GM23338 (cell line): ENCODE data around the gene CSF2. TPM values are rescaled to one million over a fixed set of nuclear protein-coding genes. Genes with fewer than 3 reads are reported as not detected.

Source experiments
- ATAC-seq: fragments of 200-7000 bp; cut with Tn5 transposase; 3 replicates; pipeline ENCODE4 v1.9.1; 2020
- DNase-seq: peaks from one replicate; pipeline ENCODE4 v3.0.0-alpha.2; 2015; ENCODE audit warnings: low spot score
- H2AFZ ChIP-seq: fragments of 200-600 bp; sonication (generic); 2 replicates; pipeline ENCODE4 v1.8.0; 2016; ENCODE audit warnings: antibody characterized with exemption, mild to moderate bottlenecking, moderate library complexity
- H3F3A ChIP-seq: fragments of 200-600 bp; sonication (generic); replicated peaks from 2 replicates; pipeline ENCODE4 v1.8.0; 2017; ENCODE audit warnings: antibody characterized with exemption, mixed run types, low read depth
- H3K27ac ChIP-seq: fragments of 200-600 bp; sonication (generic); 2 replicates; pipeline ENCODE4 v1.6.1; 2016; ENCODE audit warnings: low read depth
- H3K27me3 ChIP-seq: fragments of 200-600 bp; sonication (generic); 2 replicates; pipeline ENCODE4 v1.8.0; 2016; ENCODE audit warnings: mild to moderate bottlenecking, mixed run types, moderate library complexity; ENCODE audit not compliant: insufficient read depth
- H3K36me3 ChIP-seq: fragments of 200-600 bp; sonication (generic); 2 replicates; pipeline ENCODE4 v1.8.0; 2016; ENCODE audit warnings: mild to moderate bottlenecking; ENCODE audit not compliant: insufficient read depth
- H3K4me1 ChIP-seq: fragments of 200-600 bp; sonication (generic); 2 replicates; pipeline ENCODE4 v1.8.0; 2016; ENCODE audit warnings: mild to moderate bottlenecking, moderate library complexity; ENCODE audit not compliant: insufficient read depth
- H3K4me2 ChIP-seq: fragments of 200-600 bp; sonication (generic); 2 replicates; pipeline ENCODE4 v1.7.1; 2017; ENCODE audit warnings: mixed run types
- H3K4me3 ChIP-seq: fragments of 200-600 bp; sonication (generic); 2 replicates; pipeline ENCODE4 v1.6.1; 2016; ENCODE audit warnings: mixed run types
- H3K79me2 ChIP-seq: fragments of 200-600 bp; sonication (generic); replicated peaks from 2 replicates; pipeline ENCODE4 v1.8.0; 2017; ENCODE audit warnings: mild to moderate bottlenecking; ENCODE audit not compliant: insufficient read depth
- H3K9me2 ChIP-seq: fragments of 200-600 bp; sonication (generic); 2 replicates; pipeline ENCODE4 v1.8.0; 2017; ENCODE audit not compliant: insufficient read depth
- H4K20me1 ChIP-seq: fragments of 200-600 bp; sonication (generic); replicated peaks from 2 replicates; pipeline ENCODE4 v1.8.0; 2017; ENCODE audit warnings: mild to moderate bottlenecking; ENCODE audit not compliant: insufficient read depth
- H3K27ac Mint-ChIP-seq: 2 replicates; pipeline ENCODE4 v1.8.0; 2020; ENCODE audit warnings: inconsistent platforms, mild to moderate bottlenecking, moderate library complexity, mixed read lengths
- H3K27me3 Mint-ChIP-seq: 3 replicates; pipeline ENCODE4 v1.8.0; 2022; ENCODE audit warnings: low read depth, mild to moderate bottlenecking, moderate library complexity, mixed read lengths, inconsistent platforms; ENCODE audit not compliant: insufficient read depth, poor library complexity
- H3K36me3 Mint-ChIP-seq: 3 replicates; pipeline ENCODE4 v1.8.0; 2021; ENCODE audit warnings: low read depth, mild to moderate bottlenecking, inconsistent platforms, moderate library complexity, mixed read lengths
- H3K4me1 Mint-ChIP-seq: 3 replicates; pipeline ENCODE4 v1.8.0; 2020; ENCODE audit warnings: mild to moderate bottlenecking, inconsistent platforms, mixed read lengths
- H3K4me3 Mint-ChIP-seq: 3 replicates; pipeline ENCODE4 v1.8.0; 2021; ENCODE audit warnings: moderate library complexity, mild to moderate bottlenecking, inconsistent platforms, mixed read lengths
- H3K9me3 Mint-ChIP-seq: 3 replicates; pipeline ENCODE4 v1.8.0; 2020; ENCODE audit warnings: moderate library complexity, mild to moderate bottlenecking, inconsistent platforms, mixed read lengths
- CREB1 ChIP-seq: fragments of 250-450 bp; sonication (Bioruptor Pico); IDR thresholded peaks from 2 replicates; pipeline ENCODE4 v1.5.0; 2020; ENCODE audit warnings: low read depth, mild to moderate bottlenecking, moderate library complexity
- CTCF ChIP-seq, 2 experiments: fragments of 200-600 bp in 1 of 2; sonication (generic) in 1 of 2; conservative IDR thresholded peaks; 2 replicates each; pipeline versions ENCODE4 v1.5.1 to v1.6.1; 2016 to 2017; ENCODE audit warnings: antibody characterized with exemption in 2 of 2, low read depth in 2 of 2, mild to moderate bottlenecking in 2 of 2, moderate library complexity in 1 of 2
- ETS1 ChIP-seq: IDR thresholded peaks from 2 replicates; pipeline ENCODE4 v1.6.1; 2016; ENCODE audit warnings: antibody characterized with exemption
- EZH2 ChIP-seq: fragments of 200-600 bp; sonication (generic); IDR thresholded peaks from one replicate; pipeline ENCODE4 v1.8.0; 2017; ENCODE audit warnings: antibody characterized with exemption, mild to moderate bottlenecking, low read depth; ENCODE audit not compliant: unreplicated experiment
- EZH2phosphoT487 ChIP-seq: fragments of 200-600 bp; sonication (generic); IDR thresholded peaks from one replicate; pipeline ENCODE4 v1.8.1; 2018; ENCODE audit warnings: antibody characterized with exemption; ENCODE audit not compliant: unreplicated experiment
- JUNB ChIP-seq: IDR thresholded peaks from one replicate; pipeline ENCODE4 v1.6.1; 2016; ENCODE audit warnings: antibody characterized with exemption; ENCODE audit not compliant: unreplicated experiment
- NANOG ChIP-seq: IDR thresholded peaks from 2 replicates; pipeline ENCODE4 v1.6.1; 2016; ENCODE audit warnings: antibody characterized with exemption, borderline replicate concordance
- POLR2AphosphoS5 ChIP-seq: IDR thresholded peaks from 2 replicates; pipeline ENCODE4 v1.6.1; 2016; ENCODE audit warnings: antibody characterized with exemption, low read depth
- REST ChIP-seq: IDR thresholded peaks from one replicate; pipeline ENCODE4 v1.6.1; 2018; ENCODE audit warnings: antibody characterized with exemption; ENCODE audit not compliant: unreplicated experiment
- STAT1 ChIP-seq: IDR thresholded peaks from one replicate; pipeline ENCODE4 v1.6.1; 2016; ENCODE audit warnings: antibody characterized with exemption; ENCODE audit not compliant: unreplicated experiment
- ZNF114 ChIP-seq: fragments of 250-450 bp; sonication (Bioruptor Pico); IDR thresholded peaks from 2 replicates; pipeline ENCODE4 v1.5.0; 2020; ENCODE audit warnings: mild to moderate bottlenecking, moderate library complexity
- ZNF331 ChIP-seq: fragments of 250-450 bp; sonication (Bioruptor Pico); IDR thresholded peaks from 2 replicates; pipeline ENCODE4 v1.5.0; 2020; ENCODE audit warnings: low read depth, mild to moderate bottlenecking, moderate library complexity
- ZNF462 ChIP-seq: fragments of 250-450 bp; sonication (Bioruptor Pico); IDR thresholded peaks from 2 replicates; pipeline ENCODE4 v1.5.0; 2020; ENCODE audit warnings: mild to moderate bottlenecking, moderate library complexity
- polyA plus RNA-seq: library from polyadenylated mRNA; unstranded; fragments of >200 nt; fragmentation: Nextera tagmentation; extraction: Ambion mirVana; gene quantifications from 2 replicates; pipeline ENCODE4 v1.2.1, GENCODE V29; 2016
- total RNA-seq: library from RNA; depleted of rRNA; stranded (reverse); fragments of >200 nt; shearing (Covaris generic); gene quantifications from 2 replicates; pipeline ENCODE4 v1.2.3, GENCODE V29; 2014

CSF2 gene
- total and polyA plus RNA-seq, 2 experiments from 2014 or later, result not detected

- H3K4me3 ChIP-seq, result no peak overlapping the region
- Mint-ChIP-seq H3K27ac (no peak overlapping the region), H3K9me3 (no peaks in the 10 kb centered on the region; the same call in 2 of the 3 replicates), H3K27me3 (peaks cover 2% of the 10 kb centered on the region), H3K4me1 (no peaks in the 10 kb centered on the region; the same call in 2 of the 3 replicates), H3K4me3 (no peak overlapping the region), H3K36me3 (no peaks in the 10 kb centered on the region; the same call in 2 of the 3 replicates)
- H3K27ac ChIP-seq, result no peak overlapping the region
- H3K4me2 ChIP-seq, result no peak overlapping the region
- H3K79me2 ChIP-seq, result no peaks in the 10 kb centered on the region
- no peak for DNase-seq
- H3K4me1 ChIP-seq, result no peaks in the 10 kb centered on the region
- no peak for ATAC-seq
- TF ChIP-seq ZNF114 (CRISPR knock-in tag) (no peak), EZH2 (no peak), ZNF331 (CRISPR knock-in tag) (no peak), STAT1 (no peak), POLR2AphosphoS5 (no peak), ETS1 (no peak), CREB1 (CRISPR knock-in tag) (no peak), ZNF462 (CRISPR knock-in tag) (no peak), EZH2phosphoT487 (no peak), NANOG (no peak), CTCF (conservative IDR thresholded peaks at IDR 0.05; ENCODE audit: low read depth in 2 of 2) (no peak), JUNB (no peak), REST (no peak)
- H3F3A ChIP-seq, result no peaks in the 10 kb centered on the region
- no peaks in the 10 kb centered on the region for H3K27me3 ChIP-seq
- H3K36me3 ChIP-seq, result no peaks in the 10 kb centered on the region
- H3K9me2 ChIP-seq, result no peaks in the 10 kb centered on the region
- H4K20me1 ChIP-seq, result no peaks in the 10 kb centered on the region
- no peak overlapping the region for H2AFZ ChIP-seq
These were observed 3.6 kb upstream of the CSF2 start for GRCh38 chr5:132069994-132070393.
